GM19468 (cell line): ENCODE results near the gene WDR64.
A peak's percentile ranks its signal among the peaks of the same experiment; 100 is the strongest.
"Not testable (repeated sequence)": the region's sequence is repeated elsewhere in the genome, so short reads cannot be mapped to it uniquely, and the experiment has no call there.

Experiments used
- ATAC-seq: cut with Tn5 transposase; IDR thresholded peaks from one replicate; pipeline ENCODE4 v1.9.1; 2021; ENCODE audit warnings: mild to moderate bottlenecking, moderate library complexity, moderate number of reproducible peaks; ENCODE audit not compliant: unreplicated experiment; ENCODE audit errors: extremely low read depth

The WDR64 gene

GRCh38 chr1:241648159-241648558 is 3.9 kb upstream of the WDR64 start:
- ATAC-seq = no peak

- no peak for ATAC-seq
Measured at GRCh38 chr1:241654019-241654418, 1.9 kb downstream of the WDR64 start.

- no peak for ATAC-seq
Measured at GRCh38 chr1:241654641-241655040, 2.6 kb downstream of the WDR64 start.

GRCh38 chr1:241658081-241658793 is 6.2 kb downstream of the WDR64 start:
- no peak for ATAC-seq

GRCh38 chr1:241659016-241659415 is 6.9 kb downstream of the WDR64 start:
- not testable (repeated sequence) for ATAC-seq

GRCh38 chr1:241660424-241660972 is 8.4 kb downstream of the WDR64 start:
- ATAC-seq = no peak

- no peak for ATAC-seq
Measured at GRCh38 chr1:241666419-241666818, 14.3 kb downstream of the WDR64 start.

GRCh38 chr1:241672301-241672700 is 20.2 kb downstream of the WDR64 start:
- ATAC-seq = no peak

- ATAC-seq = no peak
Measured at GRCh38 chr1:241674805-241675384, 22.8 kb downstream of the WDR64 start.

GRCh38 chr1:241675983-241676382 is 23.9 kb downstream of the WDR64 start:
- ATAC-seq = no peak

GRCh38 chr1:241677201-241677600 is 25.1 kb downstream of the WDR64 start:
- peak; percentile 65 for ATAC-seq

GRCh38 chr1:241678536-241678935 is 26.5 kb downstream of the WDR64 start:
- ATAC-seq = no peak

GRCh38 chr1:241679404-241679803 is 27.3 kb downstream of the WDR64 start:
- no peak for ATAC-seq

- ATAC-seq = no peak
Measured at GRCh38 chr1:241679961-241680360, 27.9 kb downstream of the WDR64 start.

GRCh38 chr1:241681861-241682448 is 29.9 kb downstream of the WDR64 start:
- ATAC-seq = not testable (repeated sequence)

- ATAC-seq = no peak
Measured at GRCh38 chr1:241682921-241683320, 30.8 kb downstream of the WDR64 start.

- ATAC-seq = no peak
Measured at GRCh38 chr1:241684108-241684507, 32.0 kb downstream of the WDR64 start.

GRCh38 chr1:241688940-241689368 is 36.9 kb downstream of the WDR64 start:
- no peak for ATAC-seq

- no peak for ATAC-seq
Measured at GRCh38 chr1:241695246-241696171, 43.4 kb downstream of the WDR64 start.

GRCh38 chr1:241696172-241696814 is 44.2 kb downstream of the WDR64 start:
- no peak for ATAC-seq
